H1 (cell line): ENCODE results near the gene TPST2. TPM values are rescaled to one million over a fixed set of nuclear protein-coding genes. Genes with fewer than 3 reads are reported as not detected.

Experiments used
- CTCF ChIA-PET: fragments of 300-600 bp; sonication (Branson Sonifier 250); formaldehyde crosslinking; loops from one replicate; lab custom pipeline; 2021; ENCODE audit not compliant: partially characterized antibody; lab: Charles Lee
- POLR2A ChIA-PET: fragments of 300-600 bp; sonication (Branson Sonifier 250); formaldehyde crosslinking; loops from one replicate; lab custom pipeline; 2021; ENCODE audit warnings: inconsistent platforms; ENCODE audit not compliant: partially characterized antibody; lab: Charles Lee
- DNase-seq, 2 experiments: peaks; one replicate each; pipeline versions ENCODE4 v3.0.0 to v3.0.0-alpha.2; 2010 to 2022; ENCODE audit warnings: low spot score in 2 of 2, low read depth in 1 of 2, mixed read lengths in 1 of 2
- FAIRE-seq: peaks from 2 replicates; lab custom pipeline; 2011; peaks lifted over from hg19 to GRCh38; lab: Jason Lieb, UNC
- H2AFZ ChIP-seq: 2 replicates; pipeline ENCODE4 v1.8.1; 2012; ENCODE audit warnings: low read length, inconsistent platforms
- H2AK5ac ChIP-seq: 2 replicates; pipeline ENCODE4 v1.6.1; 2013; ENCODE audit warnings: low read depth, low read length
- H2BK120ac ChIP-seq: replicated peaks from 2 replicates; pipeline ENCODE3; 2013; ENCODE audit warnings: low read depth, low read length, inconsistent platforms
- H2BK12ac ChIP-seq: 2 replicates; pipeline ENCODE4 v1.6.1; 2013; ENCODE audit warnings: low read depth, low read length
- H2BK15ac ChIP-seq: 2 replicates; pipeline ENCODE4 v1.6.1; 2013; ENCODE audit warnings: low read length
- H2BK20ac ChIP-seq: 2 replicates; pipeline ENCODE4 v1.6.1; 2013; ENCODE audit warnings: low read length
- H2BK5ac ChIP-seq: 2 replicates; pipeline ENCODE4 v1.6.1; 2013; ENCODE audit warnings: low read depth, low read length
- H3K14ac ChIP-seq: 2 replicates; pipeline ENCODE4 v1.6.1; 2013; ENCODE audit warnings: inconsistent platforms; ENCODE audit not compliant: insufficient read length
- H3K18ac ChIP-seq: 2 replicates; pipeline ENCODE4 v1.6.1; 2013; ENCODE audit warnings: low read length; ENCODE audit errors: extremely low read depth
- H3K23ac ChIP-seq: 2 replicates; pipeline ENCODE4 v1.6.1; 2013; ENCODE audit warnings: inconsistent platforms; ENCODE audit not compliant: insufficient read length
- H3K23me2 ChIP-seq: 2 replicates; pipeline ENCODE4 v1.6.1; 2013; ENCODE audit warnings: low read depth, low read length
- H3K27ac ChIP-seq: 2 replicates; pipeline ENCODE4 v1.6.1; 2011; ENCODE audit warnings: low read depth, low read length, inconsistent platforms
- H3K27me3 ChIP-seq, 4 experiments: replicated peaks in 1 of 4; 1 replicate in 1 of 4; 2 replicates in 3 of 4; pipeline versions ENCODE4 v1.6.1 to v1.8.1; 2011 to 2013; ENCODE audit warnings: low read length in 3 of 4, mild to moderate bottlenecking in 3 of 4, inconsistent platforms in 2 of 4, mixed read lengths in 2 of 4, moderate library complexity in 1 of 4; ENCODE audit not compliant: control insufficient read depth in 3 of 4, insufficient read depth in 3 of 4; ENCODE audit errors: extremely low read depth in 1 of 4
- H3K36me3 ChIP-seq, 4 experiments: 2 replicates each; pipeline versions ENCODE4 v1.6.1 to v1.8.1; 2011 to 2013; ENCODE audit warnings: mild to moderate bottlenecking in 4 of 4, low read length in 3 of 4, moderate library complexity in 2 of 4, control low read depth in 1 of 4, inconsistent platforms in 1 of 4; ENCODE audit not compliant: insufficient read depth in 4 of 4, control insufficient read depth in 2 of 4
- H3K4ac ChIP-seq: replicated peaks from 2 replicates; pipeline ENCODE3; 2013; ENCODE audit warnings: low read length, low read depth, mixed read lengths, inconsistent platforms; ENCODE audit not compliant: insufficient read length
- H3K4me1 ChIP-seq, 4 experiments: replicated peaks in 1 of 4; 1 replicate in 1 of 4; 2 replicates in 3 of 4; pipeline versions ENCODE4 v1.6.1 to v1.8.1; 2011 to 2013; ENCODE audit warnings: low read length in 3 of 4, inconsistent platforms in 2 of 4, mixed read lengths in 1 of 4; ENCODE audit not compliant: insufficient read depth in 4 of 4, control insufficient read depth in 3 of 4
- H3K4me2 ChIP-seq, 2 experiments: 2 replicates each; pipeline versions ENCODE4 v1.6.1 to v1.8.1; 2011 to 2013; ENCODE audit warnings: low read depth in 2 of 2, low read length in 2 of 2, control low read depth in 1 of 2, inconsistent platforms in 1 of 2, mild to moderate bottlenecking in 1 of 2; ENCODE audit not compliant: insufficient read depth in 1 of 2
- H3K4me3 ChIP-seq, 4 experiments: fragments of 200-600, 300-600 bp in 1 of 4; sonication (generic), shearing (Covaris generic), sonication (Bioruptor Twin) in 1 of 4; 2 replicates each; pipeline versions ENCODE4 v1.5.1 to v1.8.1; 2011 to 2016; ENCODE audit warnings: low read length in 4 of 4, low read depth in 3 of 4, control low read depth in 2 of 4, inconsistent platforms in 2 of 4, mild to moderate bottlenecking in 2 of 4, mixed read lengths in 1 of 4, moderate library complexity in 1 of 4; ENCODE audit not compliant: insufficient read depth in 2 of 4; ENCODE audit errors: extremely low read depth in 1 of 4
- H3K56ac ChIP-seq: replicated peaks from 2 replicates; pipeline ENCODE3; 2013; ENCODE audit warnings: low read depth, mild to moderate bottlenecking, mixed read lengths, low read length, inconsistent platforms; ENCODE audit not compliant: insufficient read length
- H3K79me1 ChIP-seq: 2 replicates; pipeline ENCODE4 v1.6.1; 2013; ENCODE audit warnings: low read depth, low read length, control low read depth
- H3K79me2 ChIP-seq, 2 experiments: 2 replicates each; pipeline versions ENCODE4 v1.6.1 to v1.8.1; 2012 to 2013; ENCODE audit warnings: low read length in 2 of 2, mild to moderate bottlenecking in 2 of 2, inconsistent platforms in 1 of 2; ENCODE audit not compliant: insufficient read depth in 2 of 2, control insufficient read depth in 1 of 2
- H3K9ac ChIP-seq, 4 experiments: replicated peaks in 1 of 4; 1 replicate in 1 of 4; 2 replicates in 3 of 4; pipeline versions ENCODE4 v1.6.1 to v1.8.1; 2011 to 2013; ENCODE audit warnings: low read depth in 3 of 4, low read length in 3 of 4, control low read depth in 2 of 4, mild to moderate bottlenecking in 2 of 4, moderate library complexity in 2 of 4, inconsistent platforms in 1 of 4; ENCODE audit errors: extremely low read depth in 1 of 4
- H3K9me3 ChIP-seq, 2 experiments: 2 replicates each; pipeline versions ENCODE4 v1.6.1 to v1.8.1; 2012 to 2013; ENCODE audit warnings: mild to moderate bottlenecking in 2 of 2, moderate library complexity in 2 of 2, control low read depth in 1 of 2, inconsistent platforms in 1 of 2, low read depth in 1 of 2, low read length in 1 of 2, mixed read lengths in 1 of 2; ENCODE audit not compliant: insufficient read depth in 2 of 2
- H4K20me1 ChIP-seq, 2 experiments: replicated peaks in 1 of 2; 2 replicates each; pipeline versions ENCODE3 to v1.8.1; 2011 to 2013; ENCODE audit warnings: inconsistent platforms in 2 of 2, low read length in 2 of 2, mild to moderate bottlenecking in 1 of 2; ENCODE audit not compliant: insufficient read depth in 2 of 2, control insufficient read depth in 1 of 2
- H4K5ac ChIP-seq: 2 replicates; pipeline ENCODE4 v1.6.1; 2013; ENCODE audit warnings: low read length, low read depth, mixed read lengths, inconsistent platforms; ENCODE audit not compliant: insufficient read length
- H4K8ac ChIP-seq: 2 replicates; pipeline ENCODE4 v1.8.0; 2013; ENCODE audit warnings: mild to moderate bottlenecking, moderate library complexity, low read length, inconsistent platforms; ENCODE audit not compliant: insufficient read depth; ENCODE audit errors: extremely low read depth
- H4K91ac ChIP-seq: replicated peaks from 2 replicates; pipeline ENCODE3; 2013; ENCODE audit warnings: low read length, mixed read lengths, inconsistent platforms; ENCODE audit not compliant: insufficient read length
- BACH1 ChIP-seq: IDR thresholded peaks from 2 replicates; pipeline ENCODE4 v1.6.1; 2012; ENCODE audit warnings: low read length, improper control_type of control experiment
- CBX8 ChIP-seq: fragments of 300-800, 300-1000 bp; sonication (generic); IDR thresholded peaks from 2 replicates; pipeline ENCODE4 v1.7.1; 2016; ENCODE audit warnings: low read depth, low read length, borderline replicate concordance
- CEBPB ChIP-seq: IDR thresholded peaks from 2 replicates; pipeline ENCODE4 v1.6.1; 2012; ENCODE audit warnings: low read depth, low read length
- CREB1 ChIP-seq: IDR thresholded peaks from 2 replicates; pipeline ENCODE4 v1.6.1; 2012; ENCODE audit warnings: inconsistent platforms
- GTF2F1 ChIP-seq: IDR thresholded peaks from 2 replicates; pipeline ENCODE4 v1.6.1; 2012; ENCODE audit warnings: low read depth, low read length, improper control_type of control experiment, borderline replicate concordance
- KDM1A ChIP-seq: fragments of 200-600, 300-600 bp; sonication (generic); IDR thresholded peaks from 2 replicates; pipeline ENCODE4 v1.7.1; 2016; ENCODE audit warnings: mild to moderate bottlenecking, low read length, borderline replicate concordance
- NRF1 ChIP-seq: IDR thresholded peaks from 2 replicates; pipeline ENCODE4 v1.6.1; 2011; ENCODE audit warnings: mild to moderate bottlenecking, low read depth, low read length, improper control_type of control experiment
- SAP30 ChIP-seq: fragments of 300-600 bp; sonication (generic); IDR thresholded peaks from 2 replicates; pipeline ENCODE4 v1.7.1; 2012; ENCODE audit warnings: low read length, moderate library complexity, mild to moderate bottlenecking, inconsistent platforms; ENCODE audit not compliant: insufficient read depth, insufficient replicate concordance
- SIN3A ChIP-seq, 2 experiments: IDR thresholded peaks in 1 of 2; conservative IDR thresholded peaks in 1 of 2; 2 replicates each; pipeline ENCODE4 v1.6.1; 2011 to 2012; ENCODE audit warnings: low read length in 2 of 2, improper control_type of control experiment in 1 of 2, low read depth in 1 of 2, mild to moderate bottlenecking in 1 of 2
- SP1 ChIP-seq: IDR thresholded peaks from 2 replicates; pipeline ENCODE4 v1.6.1; 2011; ENCODE audit warnings: low read depth, low read length
- TAF7 ChIP-seq: optimal IDR thresholded peaks from 2 replicates; pipeline ENCODE3; 2011; ENCODE audit warnings: low read depth, mild to moderate bottlenecking, inconsistent platforms, low read length, moderate library complexity, borderline replicate concordance
- TCF12 ChIP-seq: IDR thresholded peaks from 2 replicates; pipeline ENCODE4 v1.6.1; 2011; ENCODE audit warnings: low read depth, mild to moderate bottlenecking, low read length
- TEAD4 ChIP-seq: IDR thresholded peaks from 2 replicates; pipeline ENCODE4 v1.6.1; 2012; ENCODE audit warnings: low read depth, low read length, inconsistent platforms, mixed read lengths
- YY1 ChIP-seq: IDR thresholded peaks from 2 replicates; pipeline ENCODE4 v1.6.1; 2011; ENCODE audit warnings: low read depth, mild to moderate bottlenecking, low read length
- WGBS, 2 experiments: shearing (Covaris generic) in 1 of 2; methylation state at CpG; one replicate each; pipeline versions ENCODE4 v1.1.6 to v1.1.7; 2013 to 2015; ENCODE audit warnings: low lambda C conversion rate in 2 of 2, mixed read lengths in 2 of 2, inconsistent platforms in 1 of 2, low coverage in 1 of 2, missing lambda C conversion rate in 1 of 2; ENCODE audit not compliant: insufficient replicate concordance in 2 of 2, insufficient coverage in 1 of 2, insufficient read length in 1 of 2; ENCODE audit errors: extremely low coverage in 1 of 2, missing lambda C conversion rate in 1 of 2; 5-methylcytosine and 5-hydroxymethylcytosine counted together
- polyA plus RNA-seq, 7 experiments: library from polyadenylated mRNA; depleted of rRNA in 3 of 7; stranded (reverse) in 5 of 7; unstranded in 2 of 7; fragments of >200 nt in 5 of 7; fragments of 200-250 nt in 2 of 7; gene quantifications; 1 replicate in 5 of 7; 2 replicates in 1 of 7; 4 replicates in 1 of 7; pipeline versions ENCODE4 v1.2.1 to v1.2.3, GENCODE V29; 2011 to 2013; ENCODE audit warnings: missing spikeins in 2 of 7, mixed read lengths in 2 of 7
- total RNA-seq: library from RNA; stranded (reverse); fragmentation: NEBNext Ultra II Directional; extraction: Animal tissue kit (Norgen Biotek cat#: 25700); gene quantifications from 2 replicates; pipeline ENCODE4 v1.2.1, GENCODE V29; 2021

Gene TPST2
- total and polyA plus RNA-seq, 2 of the 8 experiments (the other 6 are each of a cell fraction or from before 2014, with no cell fraction given): 58.8 to 143 TPM

GRCh38 chr22:26499188-26499703, 90.7 kb downstream of the TPST2 start:
- Histone ChIP-seq H3K27me3 (no peaks in the 10 kb centered on the region), H3K4me1 (peaks cover 0 to 4% (median 2%) of the 10 kb centered on the region in 4 experiments; a peak in 3 of 7 replicates), H2AFZ (no peak overlapping the region), H3K18ac (no peak overlapping the region), H2BK120ac (no peak overlapping the region), H2BK12ac (no peak overlapping the region), H3K4me3 (no peak overlapping the region), H2BK5ac (no peak overlapping the region), H3K4me2 (no peak overlapping the region), H3K23ac (no peak overlapping the region), H4K8ac (no peak overlapping the region), H3K4ac (no peak overlapping the region), H3K79me1 (no peaks in the 10 kb centered on the region), H3K9ac (no peak overlapping the region), H3K14ac (no peak overlapping the region), H3K79me2 (no peaks in the 10 kb centered on the region), H3K9me3 (no peaks in the 10 kb centered on the region), H4K5ac (no peak overlapping the region), H3K56ac (no peak overlapping the region), H4K91ac (no peak overlapping the region), H3K36me3 (peaks cover 25 to 75% (median 69%) of the 10 kb centered on the region in 4 experiments), H2BK15ac (no peak overlapping the region), H3K23me2 (no peaks in the 10 kb centered on the region), H3K27ac (no peak overlapping the region), H2AK5ac (no peak overlapping the region), H4K20me1 (peaks cover 0 to 9% of the 10 kb centered on the region in 2 experiments), H2BK20ac (no peak overlapping the region)
- no peak for TF ChIP-seq SP1
- TF ChIP-seq BACH1: no peak
- no peak for TF ChIP-seq CEBPB
- no peak for TF ChIP-seq GTF2F1
- no peak for TF ChIP-seq CBX8
- no peak for TF ChIP-seq TCF12
- no peak for TF ChIP-seq CREB1
- TF ChIP-seq KDM1A: no peak
- TF ChIP-seq TEAD4: no peak
- no peak for TF ChIP-seq NRF1
- no peak for TF ChIP-seq SIN3A (conservative IDR thresholded peaks at IDR 0.05 in 1 of 2, IDR thresholded peaks at IDR 0.05 in 1 of 2; ENCODE audit: low read depth in 1 of 2, low read length in 2 of 2)
- TF ChIP-seq SAP30: no peak
- no peak for TF ChIP-seq YY1
- no peak for TF ChIP-seq TAF7
- 91% methylated on average over 25 of the region's 25 CpGs; no CpG with 5 or more reads in 1 of the 2 experiments for WGBS, 2 experiments
- POLR2A ChIA-PET: interaction anchor here (0.7 to 1.7 kb wide), 7 partner anchors 9 to 283 kb away, joined by 3 to 4 read pairs (median 3); partner anchors contain the start of gene TFIP11
- no peak for DNase-seq
- no peak for FAIRE-seq
- CTCF ChIA-PET: interaction anchor here (0.9 to 1.5 kb wide), 3 partner anchors 23 to 167 kb away, joined by 3 to 4 read pairs (median 3); no protein-coding TSS in a partner anchor
